HG02970 (cell line): ENCODE results near the gene TRPM5.

Source experiments
- ATAC-seq: cut with Tn5 transposase; IDR thresholded peaks from one replicate; pipeline ENCODE4 v1.9.1; 2021; ENCODE audit warnings: mild to moderate bottlenecking, moderate library complexity, moderate number of reproducible peaks; ENCODE audit not compliant: unreplicated experiment, low FRiP score

The TRPM5 gene

GRCh38 chr11:2470495-2470894, 26.2 kb upstream of the TRPM5 start:
- no peak for ATAC-seq

DNA sequence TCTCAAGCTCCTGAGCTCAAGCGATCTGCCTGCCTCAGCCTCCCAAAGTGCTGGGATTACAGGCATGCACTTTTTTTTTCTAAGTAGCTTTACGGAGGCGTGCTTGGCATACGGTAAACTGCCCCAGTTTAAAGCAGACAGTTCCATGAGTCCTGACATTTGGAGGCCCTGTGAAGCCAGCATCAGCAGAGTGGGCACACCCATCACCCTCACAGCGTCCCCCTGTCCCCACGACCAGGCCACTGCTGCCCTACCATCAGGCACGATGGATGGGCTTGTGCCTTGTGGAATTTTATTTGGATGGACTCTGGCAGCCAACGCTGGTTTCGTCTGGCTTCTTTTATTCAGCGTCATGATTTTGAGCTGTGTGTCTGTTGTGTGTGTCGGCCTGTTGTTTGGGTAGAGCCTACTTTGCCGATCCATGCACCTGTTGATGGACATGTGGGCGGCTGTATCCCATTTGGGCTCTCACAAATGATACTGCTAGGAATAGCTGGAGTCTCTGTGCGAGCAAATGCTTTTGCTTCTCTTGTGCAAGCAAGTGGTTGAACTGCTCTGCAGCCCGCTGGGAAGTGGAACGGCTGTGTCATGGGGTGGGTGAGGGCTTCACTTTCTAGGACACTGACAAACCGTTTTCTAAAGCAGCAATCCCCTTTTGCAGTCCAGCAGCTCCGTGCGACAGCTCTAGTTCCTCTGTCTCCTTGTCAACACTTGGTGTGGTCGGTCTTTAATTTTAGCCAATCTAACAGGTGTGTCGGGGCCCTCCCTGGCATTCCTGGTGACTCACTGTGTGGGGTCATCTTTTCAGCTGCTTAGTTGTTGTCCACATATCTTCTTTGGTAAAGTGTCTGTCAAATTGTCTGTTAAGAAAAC, 24.3 kb upstream of the TRPM5 start:
- no peak for ATAC-seq

- ATAC-seq, result no peak
Measured at GRCh38 chr11:2467695-2468055, 23.4 kb upstream of the TRPM5 start.

- no peak for ATAC-seq
Measured at GRCh38 chr11:2466869-2467694, 22.8 kb upstream of the TRPM5 start.

- no peak for ATAC-seq
Measured at GRCh38 chr11:2466069-2466801, 21.9 kb upstream of the TRPM5 start.

- ATAC-seq, result no peak
Measured at GRCh38 chr11:2465202-2466068, 21.1 kb upstream of the TRPM5 start.

- ATAC-seq, result no peak
Measured at GRCh38 chr11:2464451-2465165, 20.3 kb upstream of the TRPM5 start.

DNA sequence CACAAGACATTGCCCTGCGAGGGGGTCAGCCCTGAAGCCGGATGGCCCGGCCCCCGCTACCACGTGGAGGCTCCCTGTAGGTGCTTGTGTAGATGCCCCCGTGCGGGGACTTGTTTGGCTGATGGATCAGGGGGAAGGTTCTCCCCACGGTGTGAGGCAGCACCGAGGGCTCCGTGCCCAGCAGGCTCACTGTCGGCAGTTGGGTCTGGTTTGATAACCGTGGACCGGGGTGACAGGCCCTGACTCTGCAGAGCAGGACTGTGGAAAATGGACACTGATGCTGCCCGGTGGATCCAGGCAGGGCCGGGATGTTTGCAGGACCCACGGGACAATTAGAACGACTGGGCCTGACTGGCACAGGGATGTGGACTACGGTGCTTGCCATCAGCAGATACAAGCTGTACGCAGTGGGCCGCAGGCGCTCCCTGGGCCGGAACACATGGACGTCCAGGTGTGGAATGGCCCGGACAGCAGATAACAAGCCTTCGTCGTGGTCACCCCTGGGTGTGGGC, 19.5 kb upstream of the TRPM5 start:
- ATAC-seq, result no peak

GRCh38 chr11:2462986-2463765, 18.9 kb upstream of the TRPM5 start:
- ATAC-seq, result no peak

- ATAC-seq, result no peak
Measured at GRCh38 chr11:2462543-2462985, 18.2 kb upstream of the TRPM5 start.

GRCh38 chr11:2461956-2462542, 17.7 kb upstream of the TRPM5 start:
- ATAC-seq, result no peak

DNA sequence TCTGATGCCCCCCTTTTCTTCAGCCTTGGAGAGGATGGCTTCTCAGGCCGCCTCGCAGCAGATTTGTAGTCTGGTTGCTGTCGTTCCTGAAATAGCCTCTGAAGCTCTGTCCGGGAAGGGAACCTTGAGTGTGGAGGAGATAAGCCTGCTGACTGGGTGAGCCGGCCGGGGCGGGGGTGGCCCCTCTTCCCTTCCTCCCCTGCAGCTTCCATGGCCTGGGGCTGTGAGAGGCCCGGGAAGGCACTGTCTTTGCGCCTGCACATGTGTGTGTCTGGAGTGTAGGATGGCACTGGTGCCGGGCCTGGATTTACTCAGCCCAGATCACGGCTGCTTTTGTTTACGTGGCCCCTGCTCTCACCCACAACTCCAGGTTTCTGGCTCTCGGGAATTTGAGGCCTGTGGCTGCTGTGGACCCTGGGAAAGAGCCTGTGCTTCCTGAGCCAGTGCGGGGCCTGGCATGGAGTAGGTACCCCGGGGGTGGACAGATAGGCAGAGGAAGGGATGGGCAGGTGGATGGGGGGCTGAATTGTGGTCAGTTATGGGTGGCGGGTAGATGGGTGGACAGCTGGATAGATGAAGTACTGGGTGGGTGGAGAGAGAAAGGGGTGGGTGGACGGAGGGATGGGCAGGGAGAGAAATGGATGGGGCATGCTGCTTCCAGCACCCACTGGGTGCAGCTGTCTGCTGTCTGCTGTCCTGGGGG, 17.1 kb upstream of the TRPM5 start:
- ATAC-seq, result no peak

DNA sequence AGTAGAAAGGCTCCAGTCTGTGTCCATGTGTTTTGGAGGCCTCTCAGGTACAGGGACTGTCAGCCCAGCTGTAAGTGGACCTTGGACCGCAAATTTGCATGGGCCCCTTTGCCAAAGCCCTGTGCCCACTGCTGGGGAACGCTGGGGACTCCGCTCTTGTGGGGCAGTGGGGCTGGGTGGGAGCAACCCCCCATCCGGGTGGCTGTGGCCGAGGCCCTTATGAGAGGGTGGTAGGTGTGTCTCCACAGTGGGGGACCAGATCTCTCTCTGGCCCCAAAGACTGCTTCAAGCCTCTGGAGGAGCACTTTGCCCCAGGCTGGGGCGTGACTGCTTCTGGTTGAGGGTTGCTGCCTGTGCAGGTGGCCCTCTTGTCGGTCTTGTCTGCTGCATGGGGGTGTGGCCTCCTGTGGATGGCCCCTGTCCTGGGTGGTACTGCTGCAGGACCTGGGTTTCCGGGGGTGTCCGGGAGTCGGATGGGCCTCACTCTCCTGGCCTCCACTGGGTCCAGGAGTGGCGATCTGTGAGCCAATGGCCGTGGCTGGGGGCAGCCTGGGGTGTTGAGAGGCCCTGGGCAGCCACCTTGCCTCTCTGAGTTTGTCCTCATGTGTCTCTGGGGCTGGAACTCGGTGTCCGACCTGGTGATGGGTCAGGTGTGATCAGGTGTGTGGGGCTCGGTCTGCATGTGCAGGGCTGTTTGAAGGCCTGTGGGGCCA, 16.4 kb upstream of the TRPM5 start:
- no peak for ATAC-seq

DNA sequence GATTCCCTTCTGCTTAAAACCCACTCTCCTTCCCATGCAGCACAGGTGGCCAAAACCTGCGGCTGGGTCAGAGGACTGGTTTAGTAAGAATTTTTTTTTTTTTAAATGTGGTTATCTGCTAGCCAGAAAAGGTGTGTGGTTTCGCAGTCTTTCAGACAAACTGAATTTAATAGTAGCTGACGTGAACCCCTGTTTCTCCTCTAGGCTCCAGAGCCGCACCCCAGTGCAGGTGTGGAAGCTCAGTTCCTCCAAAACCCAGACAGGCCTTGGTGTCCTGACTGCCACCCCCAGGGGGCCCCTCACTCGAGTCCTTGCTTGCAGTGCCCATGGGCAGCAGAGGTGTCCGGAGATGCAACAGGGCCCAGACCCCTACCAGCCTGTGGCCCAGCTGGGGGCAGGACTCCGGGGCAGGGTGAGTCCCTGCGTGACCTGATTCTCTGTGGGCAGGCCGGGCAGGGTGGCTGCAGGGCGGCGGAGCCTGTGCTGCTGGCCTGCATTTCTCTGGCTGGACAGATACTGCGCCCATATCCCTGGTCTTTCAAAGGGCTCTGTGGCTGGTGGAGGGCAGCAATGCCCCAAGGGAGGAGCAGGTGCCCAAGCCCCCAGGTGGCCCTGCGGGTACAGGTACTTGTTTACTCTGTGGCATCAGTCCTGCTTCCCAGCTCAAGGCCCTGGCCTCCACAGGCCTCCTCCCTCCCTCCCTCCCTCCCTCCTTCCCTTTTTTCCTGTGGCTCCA, 15.7 kb upstream of the TRPM5 start:
- no peak for ATAC-seq

GRCh38 chr11:2459016-2459725, 14.9 kb upstream of the TRPM5 start:
- ATAC-seq, result no peak

DNA sequence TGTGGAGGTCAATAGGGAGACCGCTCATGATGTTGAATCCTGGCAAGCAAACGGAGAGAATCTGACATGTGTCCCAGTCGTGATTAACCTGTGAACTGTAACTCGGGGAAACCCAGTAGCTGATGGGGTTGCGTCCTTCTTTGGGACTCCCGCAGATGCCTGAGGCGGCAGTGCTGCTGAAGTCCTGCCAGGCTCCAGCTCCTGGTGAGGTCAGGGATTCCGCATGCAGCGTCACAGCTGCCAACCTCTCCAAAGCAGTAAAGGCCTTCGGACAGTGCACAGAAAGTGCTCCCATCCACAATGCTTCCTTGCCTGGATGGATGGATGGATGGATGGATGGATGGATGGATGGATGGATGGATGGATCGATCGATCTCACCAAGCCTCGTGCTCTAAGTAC, 14.0 kb upstream of the TRPM5 start:
- no peak for ATAC-seq
